Astrocyte (in vitro differentiated cells and primary cell): Measurements from ENCODE around the gene MINDY3.

Source experiments
- EZH2 ChIP-seq: IDR thresholded peaks from 2 replicates; pipeline ENCODE4 v1.6.1; 2012; ENCODE audit warnings: mild to moderate bottlenecking, low read length, inconsistent platforms; ENCODE audit not compliant: insufficient read depth
- TF ChIP-seq, protein P1 (sequence below): IDR thresholded peaks from 2 replicates; pipeline ENCODE4 v1.5.1; 2011; ENCODE audit warnings: low read depth, mild to moderate bottlenecking, inconsistent platforms, low read length, moderate library complexity; ENCODE audit not compliant: insufficient read depth

DNA sequence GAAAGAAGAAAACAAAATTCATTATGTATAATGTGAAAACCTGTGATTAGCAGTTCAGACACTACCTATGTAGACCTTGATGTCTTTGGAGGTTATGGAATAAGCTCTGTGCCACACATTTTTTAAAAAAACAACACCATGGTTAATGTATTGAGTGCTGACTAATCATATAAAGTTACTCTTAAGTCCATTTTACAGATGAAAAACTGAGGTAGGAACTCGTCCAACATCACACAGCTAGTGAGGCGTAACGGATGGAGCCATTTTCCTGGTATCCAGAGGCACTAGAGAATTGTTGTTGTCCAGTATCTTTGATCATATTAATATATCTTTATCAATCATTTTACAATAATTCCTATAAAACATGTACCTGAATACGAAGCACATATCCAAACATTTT, 67.5 kb downstream of the MINDY3 start:
- TF ChIP-seq, protein P1, sequence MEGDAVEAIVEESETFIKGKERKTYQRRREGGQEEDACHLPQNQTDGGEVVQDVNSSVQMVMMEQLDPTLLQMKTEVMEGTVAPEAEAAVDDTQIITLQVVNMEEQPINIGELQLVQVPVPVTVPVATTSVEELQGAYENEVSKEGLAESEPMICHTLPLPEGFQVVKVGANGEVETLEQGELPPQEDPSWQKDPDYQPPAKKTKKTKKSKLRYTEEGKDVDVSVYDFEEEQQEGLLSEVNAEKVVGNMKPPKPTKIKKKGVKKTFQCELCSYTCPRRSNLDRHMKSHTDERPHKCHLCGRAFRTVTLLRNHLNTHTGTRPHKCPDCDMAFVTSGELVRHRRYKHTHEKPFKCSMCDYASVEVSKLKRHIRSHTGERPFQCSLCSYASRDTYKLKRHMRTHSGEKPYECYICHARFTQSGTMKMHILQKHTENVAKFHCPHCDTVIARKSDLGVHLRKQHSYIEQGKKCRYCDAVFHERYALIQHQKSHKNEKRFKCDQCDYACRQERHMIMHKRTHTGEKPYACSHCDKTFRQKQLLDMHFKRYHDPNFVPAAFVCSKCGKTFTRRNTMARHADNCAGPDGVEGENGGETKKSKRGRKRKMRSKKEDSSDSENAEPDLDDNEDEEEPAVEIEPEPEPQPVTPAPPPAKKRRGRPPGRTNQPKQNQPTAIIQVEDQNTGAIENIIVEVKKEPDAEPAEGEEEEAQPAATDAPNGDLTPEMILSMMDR = no peak
- TF ChIP-seq EZH2 = no peak
